ENCODE measurements around the gene MRPS35.

The MRPS35 gene

DNA sequence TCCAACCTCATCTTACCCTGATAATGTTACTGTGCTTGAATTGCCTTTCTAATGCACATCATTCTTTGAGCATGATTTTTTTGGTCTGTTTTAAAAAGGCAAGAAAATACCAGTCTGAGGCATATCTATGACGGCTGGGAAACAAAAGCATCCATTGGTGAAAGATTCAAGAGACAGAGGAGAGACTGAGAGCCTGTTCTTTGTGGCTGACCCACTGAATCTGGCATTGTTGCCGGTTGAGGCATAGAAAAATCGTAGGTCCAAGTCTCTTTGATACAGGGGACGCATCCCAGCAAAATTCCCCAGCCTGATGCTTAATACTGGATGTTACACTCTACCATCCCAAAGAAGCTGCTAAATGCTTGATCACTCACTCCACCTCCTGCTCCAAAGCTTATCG lies 66.5 kb downstream of the MRPS35 start:
- DNase-seq = no peak

DNA sequence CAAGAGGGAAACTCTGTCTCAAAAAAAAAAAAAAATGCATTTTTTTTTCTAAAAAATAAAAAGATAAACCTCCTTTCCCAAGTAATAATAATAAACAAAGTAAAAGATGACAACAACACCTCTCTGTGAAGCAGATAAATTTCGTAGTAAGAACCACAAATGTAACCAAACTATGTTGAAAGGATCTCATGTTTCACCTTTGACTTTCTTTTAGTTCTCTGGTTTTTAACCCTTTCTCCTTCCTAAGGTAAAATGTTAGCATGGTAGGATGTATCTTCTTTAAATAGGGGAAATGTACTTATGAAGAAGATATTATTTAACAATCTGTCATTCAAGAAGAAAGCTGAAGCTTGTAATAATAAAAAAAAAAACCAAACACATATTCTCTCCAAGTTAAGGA lies 67.6 kb downstream of the MRPS35 start:
- no peak for DNase-seq

DNA sequence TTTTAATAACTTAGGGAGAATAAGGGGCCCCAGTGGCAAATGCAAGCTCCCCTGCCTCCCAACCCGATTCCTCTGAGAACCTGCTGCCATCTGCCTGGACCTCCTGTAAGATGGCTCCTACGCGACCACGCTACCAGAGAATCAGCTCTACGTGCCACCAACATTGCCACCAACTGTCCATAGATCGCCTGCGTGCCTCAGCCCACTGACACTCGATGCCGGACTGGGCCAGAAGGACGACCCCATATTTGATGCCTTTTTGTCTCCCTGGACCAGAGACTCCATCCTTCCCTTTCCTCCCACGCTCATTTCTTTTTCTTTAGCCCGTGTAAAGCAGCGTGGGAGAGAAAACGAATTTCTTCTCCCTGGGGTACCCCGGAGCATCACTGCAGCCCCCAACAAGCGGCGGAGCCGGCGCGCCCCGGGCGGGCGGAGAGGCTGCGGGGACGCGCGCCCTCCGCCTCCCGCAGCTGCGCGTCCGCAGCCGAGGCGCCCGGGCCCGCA lies 68.8 kb downstream of the MRPS35 start:
- DNase-seq = peak in 1 of 2 experiments; percentile 43

DNA sequence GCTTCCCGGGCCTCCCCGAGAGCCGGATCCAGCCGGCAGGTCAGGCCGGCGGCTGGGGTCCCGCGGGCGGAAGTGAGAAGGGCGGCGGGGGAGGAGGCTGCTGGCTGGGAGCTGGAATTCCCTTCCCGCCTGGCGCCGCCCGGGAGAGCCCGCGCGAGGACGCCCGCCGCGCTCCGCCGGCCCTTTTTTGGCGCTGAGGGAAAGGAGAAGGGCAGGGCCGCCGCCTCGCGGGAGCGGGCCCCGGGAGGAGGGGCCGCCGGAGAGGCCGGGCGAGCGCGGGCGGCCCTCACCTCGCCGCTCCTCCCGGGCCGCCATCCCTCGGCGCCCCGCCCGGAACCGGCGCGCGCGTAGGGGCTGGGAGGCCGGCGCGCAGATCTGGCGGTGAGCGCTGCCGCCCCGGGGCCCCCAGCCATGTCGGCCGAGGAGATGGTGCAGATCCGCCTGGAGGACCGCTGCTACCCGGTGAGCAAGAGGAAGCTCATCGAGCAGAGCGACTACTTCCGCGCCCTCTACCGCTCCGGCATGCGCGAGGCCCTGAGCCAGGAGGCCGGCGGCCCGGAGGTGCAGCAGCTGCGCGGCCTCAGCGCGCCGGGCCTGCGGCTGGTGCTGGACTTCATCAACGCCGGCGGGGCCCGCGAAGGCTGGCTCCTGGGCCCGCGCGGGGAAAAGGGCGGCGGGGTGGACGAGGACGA lies 69.4 kb downstream of the MRPS35 start, which contains the start of the genes KLHL42 and MANSC4:
Gene KLHL42, plus strand, starts transcription at position 314 of the 692 bp plus-strand sequence. Its CDS starts 98 bp downstream, at position 412.
Gene MANSC4, minus strand, starts transcription at position 317 of the 692 bp plus-strand sequence. CDS start 8,960 bp downstream, outside the sequence.
- peak; percentile 78 to 80 for DNase-seq

DNA sequence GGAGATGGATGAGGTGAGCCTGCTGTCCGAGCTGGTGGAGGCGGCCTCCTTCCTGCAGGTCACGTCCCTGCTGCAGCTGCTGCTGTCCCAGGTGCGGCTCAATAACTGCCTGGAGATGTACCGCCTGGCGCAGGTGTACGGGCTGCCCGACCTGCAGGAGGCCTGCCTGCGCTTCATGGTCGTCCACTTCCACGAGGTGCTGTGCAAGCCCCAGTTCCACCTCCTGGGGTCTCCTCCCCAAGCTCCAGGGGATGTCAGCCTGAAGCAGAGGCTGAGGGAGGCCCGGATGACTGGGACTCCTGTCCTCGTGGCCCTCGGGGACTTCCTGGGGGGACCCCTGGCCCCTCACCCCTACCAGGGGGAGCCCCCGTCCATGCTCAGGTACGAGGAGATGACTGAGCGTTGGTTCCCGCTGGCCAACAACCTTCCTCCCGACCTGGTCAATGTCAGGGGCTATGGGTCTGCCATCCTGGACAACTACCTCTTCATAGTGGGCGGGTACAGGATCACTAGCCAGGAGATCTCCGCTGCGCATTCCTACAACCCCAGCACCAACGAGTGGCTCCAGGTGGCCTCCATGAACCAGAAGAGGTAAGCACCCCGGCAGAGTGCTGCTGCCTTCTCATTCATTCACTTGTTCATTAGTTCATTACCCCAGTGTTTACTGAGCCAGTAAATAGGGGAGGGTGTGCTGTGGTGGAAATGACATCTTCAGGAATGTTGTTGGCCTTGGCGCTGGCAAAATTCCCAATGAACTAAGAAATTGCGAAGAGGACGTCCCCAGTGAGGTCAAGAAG lies 70.2 kb downstream of the MRPS35 start:
- peak; percentile 50 to 62 for DNase-seq

DNA sequence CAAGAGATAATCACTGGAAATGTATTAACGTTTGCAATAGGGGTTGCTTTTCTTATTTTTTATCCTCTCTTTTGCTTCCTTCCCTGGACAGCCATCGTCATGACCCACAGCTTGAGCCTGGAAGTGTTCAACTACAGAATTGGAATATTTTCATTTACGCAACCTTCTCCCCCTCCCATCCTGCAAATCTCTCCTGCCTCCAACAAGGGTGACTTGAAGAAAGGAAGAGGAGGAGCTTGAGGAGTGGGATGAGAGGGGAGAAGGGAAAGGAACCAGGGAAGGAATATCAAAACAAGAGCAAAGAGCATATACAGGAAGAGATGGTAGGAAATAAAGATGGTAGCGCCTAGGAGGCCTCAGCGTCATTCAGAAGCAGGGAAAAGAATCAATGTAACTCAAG lies 71.0 kb downstream of the MRPS35 start:
- DNase-seq = no peak

DNA sequence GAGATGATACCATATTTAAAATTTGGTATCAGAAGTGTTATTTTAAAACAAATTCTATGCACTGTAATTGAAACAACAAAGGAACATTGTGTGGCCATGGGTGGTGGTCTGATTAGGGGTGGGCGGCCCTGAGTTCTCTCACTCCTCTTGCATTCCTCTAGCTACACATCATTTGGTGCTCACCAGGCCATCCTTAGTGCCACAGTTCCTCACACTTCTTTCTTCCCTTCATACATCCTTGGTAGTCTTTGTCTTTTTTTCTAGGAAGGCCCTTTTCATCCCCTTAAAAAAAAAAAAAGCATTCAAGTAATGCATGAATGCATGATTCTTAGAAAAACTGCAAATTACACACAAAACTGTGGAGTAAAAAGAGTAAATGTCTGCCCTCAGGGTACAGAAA lies 71.8 kb downstream of the MRPS35 start:
- no peak for DNase-seq

DNA sequence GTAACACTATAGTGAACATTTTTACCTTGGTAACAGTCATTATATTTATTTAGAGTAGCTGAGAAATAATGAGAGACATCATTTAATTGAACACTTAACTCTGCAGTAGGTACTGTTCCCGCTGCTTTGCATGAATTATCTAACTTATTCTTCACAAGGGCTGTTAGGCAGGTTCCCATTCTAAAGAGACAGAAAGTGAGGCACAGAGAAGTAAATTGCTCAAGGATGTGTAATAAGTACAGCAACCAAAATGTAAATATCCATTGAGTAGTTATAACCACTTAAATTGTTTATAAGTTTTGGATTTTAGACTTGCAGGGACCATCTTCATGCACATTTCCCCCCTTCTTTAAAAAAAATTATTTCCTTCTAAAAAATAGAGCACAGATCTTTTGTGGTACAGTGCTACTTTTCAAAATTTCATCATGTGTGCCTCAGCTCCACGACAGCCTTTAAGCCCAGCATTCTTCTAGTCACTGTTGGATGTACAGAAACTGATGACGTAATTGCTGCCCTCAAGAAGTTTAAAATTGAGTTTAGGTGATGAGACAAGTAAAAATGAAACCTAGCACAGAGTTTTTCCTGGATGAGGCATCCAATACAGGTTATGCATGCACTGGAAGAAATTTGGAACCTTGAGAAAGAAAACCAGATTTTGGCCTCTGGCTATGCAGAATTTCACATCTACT lies 75.4 kb downstream of the MRPS35 start:
- DNase-seq = peak; percentile 29 to 73

DNA sequence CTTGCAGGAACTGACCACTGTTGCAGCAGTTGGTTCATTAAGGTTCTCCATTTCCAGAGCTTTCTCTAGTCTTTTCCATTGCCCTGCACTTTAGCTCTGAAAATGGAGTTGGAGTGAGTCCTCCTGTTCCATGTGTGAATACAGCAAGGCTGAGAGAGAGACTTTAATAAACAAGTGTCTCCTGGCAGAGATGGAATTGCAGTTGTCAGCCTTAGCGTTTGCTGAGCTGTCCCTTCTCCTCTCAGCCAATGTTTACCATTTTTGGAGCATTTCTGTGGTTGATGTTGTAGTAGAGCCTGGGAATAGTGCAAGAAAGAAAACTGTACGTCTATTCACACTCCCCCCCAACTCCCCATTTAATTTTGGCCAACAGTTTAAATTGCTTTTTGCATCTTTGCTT lies 76.9 kb downstream of the MRPS35 start:
- no peak for DNase-seq

DNA sequence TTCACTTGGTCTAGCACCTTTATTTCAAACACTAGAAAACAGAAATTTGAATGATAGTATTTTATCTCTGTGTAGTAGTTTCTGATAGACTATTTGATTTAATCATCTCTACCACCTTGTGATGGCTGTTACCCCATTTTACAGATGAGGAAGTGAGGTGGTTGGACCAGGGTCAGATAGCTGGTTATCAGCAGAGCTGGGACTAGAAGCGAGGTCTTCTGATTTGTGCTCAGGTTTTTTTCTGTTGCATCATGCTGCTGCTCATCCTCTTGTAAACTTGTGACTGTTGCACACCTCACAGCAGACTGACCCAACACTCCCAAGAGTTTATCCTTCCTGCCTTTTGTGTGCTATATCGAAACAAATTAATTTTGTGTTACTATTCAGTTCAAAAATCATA lies 79.5 kb downstream of the MRPS35 start:
- DNase-seq = no peak

DNA sequence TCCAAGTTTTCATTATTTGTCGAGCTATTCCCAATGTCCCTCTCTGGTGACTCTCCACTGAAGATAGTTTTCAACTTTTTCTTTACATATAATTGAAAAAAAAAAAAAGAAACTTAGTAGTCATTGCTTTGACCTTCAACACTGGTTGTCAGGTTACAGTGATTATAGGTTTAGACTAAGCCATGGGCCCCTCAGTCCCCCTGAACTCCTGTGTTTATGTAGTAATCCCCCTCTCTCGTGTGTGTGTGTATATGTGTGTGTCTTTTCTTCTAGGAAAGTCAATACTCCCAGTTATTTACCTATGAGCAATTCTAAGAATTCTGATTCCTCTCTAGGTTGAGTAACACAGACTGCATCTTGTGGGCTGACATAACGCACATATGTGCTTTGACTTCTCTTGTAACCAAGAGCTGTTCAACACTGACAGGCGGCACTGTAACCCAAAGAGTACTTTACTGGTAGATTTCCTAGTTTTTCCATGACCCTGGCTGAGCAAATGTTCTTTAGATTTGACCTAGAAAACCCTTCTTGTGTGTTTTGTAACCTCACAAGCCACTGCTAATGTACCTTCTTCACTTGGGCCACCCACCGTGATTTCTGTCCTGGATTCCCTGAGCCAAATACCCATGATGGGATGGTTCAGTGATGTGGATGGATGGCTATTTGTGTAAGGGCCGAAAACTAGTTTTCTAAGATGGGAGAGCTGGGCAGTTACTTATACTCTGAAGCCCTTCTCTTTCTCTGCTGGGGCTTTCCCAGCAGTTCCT lies 84.4 kb downstream of the MRPS35 start:
- DNase-seq = no peak

DNA sequence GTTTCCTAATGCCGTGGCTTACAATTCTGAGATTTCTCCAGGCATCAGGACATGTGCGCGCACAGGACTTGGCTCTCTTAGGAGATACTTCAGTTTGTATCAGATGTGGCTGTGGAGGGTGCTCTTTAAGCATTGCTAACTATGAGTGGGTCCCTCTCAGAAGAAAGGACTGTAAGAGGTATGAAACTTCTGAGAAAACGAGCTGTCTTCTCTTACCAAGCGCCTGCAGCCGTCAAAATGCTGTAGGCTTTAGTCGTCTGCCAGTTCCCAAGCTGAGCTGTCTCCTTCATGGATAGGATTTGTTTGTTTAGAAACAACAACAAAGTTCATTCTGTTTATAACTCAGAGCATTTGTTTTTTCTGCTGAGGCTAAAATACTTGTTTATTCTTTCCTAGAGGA lies 85.5 kb downstream of the MRPS35 start:
- no peak for DNase-seq

DNA sequence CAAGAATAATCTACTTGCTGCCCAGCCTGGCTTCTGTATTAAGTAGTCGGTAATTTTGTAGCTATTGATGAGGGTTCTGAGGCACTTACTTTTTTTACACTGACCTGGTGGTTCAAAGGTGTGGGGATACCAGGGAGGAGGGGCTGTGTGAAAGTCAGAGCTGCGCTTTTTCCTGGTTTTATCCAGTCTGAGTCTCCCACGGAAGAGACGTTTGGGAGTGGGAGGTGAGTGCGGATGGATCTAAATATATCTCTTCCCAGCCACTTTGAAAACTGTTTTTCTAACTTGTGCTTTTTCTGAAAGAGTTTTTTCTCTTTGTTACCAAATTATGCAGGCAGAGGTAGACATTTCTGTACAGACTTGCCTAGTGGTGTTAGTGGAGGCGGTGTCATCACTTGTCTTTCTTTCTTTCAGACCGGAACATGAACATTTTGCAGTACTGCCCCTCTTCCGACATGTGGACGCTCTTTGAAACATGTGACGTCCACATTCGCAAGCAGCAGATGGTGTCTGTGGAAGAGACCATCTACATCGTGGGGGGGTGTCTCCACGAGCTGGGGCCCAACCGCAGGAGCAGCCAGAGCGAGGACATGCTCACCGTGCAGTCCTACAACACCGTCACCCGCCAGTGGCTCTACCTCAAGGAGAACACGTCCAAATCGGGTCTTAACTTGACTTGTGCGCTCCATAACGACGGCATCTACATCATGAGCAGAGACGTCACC lies 86.8 kb downstream of the MRPS35 start:
- no peak for DNase-seq

DNA sequence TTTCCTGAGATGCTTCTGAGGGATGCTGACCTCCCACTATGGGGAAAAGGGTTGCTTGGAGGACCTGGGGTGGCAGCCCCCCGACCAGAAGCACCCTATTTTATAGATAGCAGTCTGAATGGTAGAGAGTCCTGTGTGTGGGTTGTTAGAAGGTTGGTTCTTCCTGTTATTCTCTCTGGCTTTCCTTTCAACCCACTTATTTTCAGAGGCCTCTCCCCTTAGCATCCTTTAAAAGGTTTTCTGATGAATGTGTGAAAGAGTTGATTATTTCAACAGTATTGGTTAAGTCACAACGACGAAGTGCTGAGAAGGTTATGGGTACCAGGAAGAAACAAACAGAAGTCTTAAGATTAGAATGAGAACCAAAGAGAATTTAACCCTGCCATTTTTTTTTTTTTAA lies 90.2 kb downstream of the MRPS35 start:
- no peak for DNase-seq

DNA sequence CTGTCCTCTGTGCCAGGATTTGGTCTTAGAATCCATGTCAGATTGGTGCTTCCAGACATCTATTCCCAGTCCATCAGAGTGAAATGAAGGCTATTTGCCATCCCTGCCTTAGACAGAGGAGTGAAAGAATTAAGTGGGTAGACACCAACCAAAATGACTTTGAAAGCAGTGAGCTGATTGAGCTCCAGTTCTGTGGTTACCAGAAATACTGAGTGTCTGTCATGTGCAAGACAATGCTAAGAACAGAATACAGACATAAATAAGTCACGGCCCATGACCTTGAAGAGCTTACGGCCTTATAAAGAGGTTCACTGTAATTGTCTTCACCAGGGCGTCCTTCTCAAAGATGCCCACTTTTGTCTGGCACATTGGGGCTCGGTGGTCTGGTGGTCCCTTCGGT lies 91.0 kb downstream of the MRPS35 start:
- DNase-seq = no peak

DNA sequence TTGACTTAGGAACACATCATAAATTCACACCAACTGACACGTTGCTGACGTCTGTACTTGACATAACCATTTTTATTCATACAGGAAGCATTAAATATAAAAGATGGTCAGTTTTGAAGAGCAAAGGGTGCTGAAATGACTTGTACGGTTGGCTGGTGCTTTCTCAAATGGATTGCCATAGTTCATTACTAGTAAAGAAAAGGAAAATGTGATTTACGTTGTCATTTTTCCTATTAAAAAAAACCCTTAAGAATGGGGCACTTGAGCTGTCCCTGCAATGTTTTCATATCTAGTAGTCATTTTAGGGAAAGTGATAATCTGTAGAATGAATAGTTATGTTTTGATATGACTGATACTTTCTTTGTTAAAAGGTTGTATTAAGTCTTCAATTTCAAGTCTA lies 91.9 kb downstream of the MRPS35 start:
- DNase-seq = no peak

DNA sequence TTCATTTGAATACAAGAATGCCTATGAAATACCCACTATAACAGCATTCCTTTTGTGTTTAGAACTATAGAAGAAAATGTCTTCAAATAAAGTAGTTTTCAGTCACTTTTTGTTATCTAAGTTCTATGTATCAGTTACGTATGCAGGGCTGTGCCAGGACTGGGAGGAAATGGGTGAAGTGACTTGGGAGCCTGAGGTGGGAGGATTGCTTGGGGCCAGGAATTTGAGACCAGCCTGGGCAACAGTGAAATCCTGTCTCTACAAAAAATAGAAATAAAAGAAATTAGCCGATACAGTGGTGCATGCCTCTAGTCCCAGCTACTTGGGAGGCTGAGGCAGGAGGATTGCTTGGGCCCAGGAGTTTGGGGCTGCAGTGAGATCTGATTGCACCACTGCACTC lies 92.3 kb downstream of the MRPS35 start:
- no peak for DNase-seq

DNA sequence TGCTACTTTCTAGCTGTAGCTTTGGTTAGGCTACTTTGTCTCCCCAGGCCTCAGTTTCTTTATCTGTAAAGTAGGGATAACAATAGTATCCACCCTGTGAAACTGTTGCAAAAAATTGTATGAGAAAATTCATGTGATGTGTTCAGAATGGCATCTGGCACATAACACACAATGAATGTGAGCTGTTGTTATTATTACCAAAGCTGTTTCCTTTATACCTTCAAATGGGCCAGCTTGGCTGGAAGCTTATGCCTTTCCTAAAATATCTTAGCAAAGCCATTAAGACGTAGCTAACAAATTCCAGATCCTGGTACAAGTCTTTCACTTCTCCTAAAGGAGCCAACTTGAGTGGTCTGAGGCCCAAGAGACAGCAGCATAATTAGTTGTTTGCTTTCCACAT lies 94.6 kb downstream of the MRPS35 start:
- DNase-seq = no peak
